ENCODE results near the gene HSD3B7.
A peak's percentile ranks its signal among the peaks of the same experiment; 100 is the strongest.

Gene HSD3B7

GRCh38 chr16:31023627-31024226 lies 38.7 kb downstream of the HSD3B7 start:
- H3K9ac ChIP-seq (ENCODE audit: low read depth in 1 of 2, low read length in 2 of 2): no peak overlapping the region
- H3K4me1 ChIP-seq (ENCODE audit: control insufficient read depth in 2 of 2, insufficient read depth in 2 of 2, low read length in 2 of 2): no peaks in the 10 kb centered on the region
- no peaks in the 10 kb centered on the region for H3K27me3 ChIP-seq (ENCODE audit: control insufficient read depth in 2 of 2, insufficient read depth in 2 of 2, low read length in 2 of 2)
- H3K4me3 ChIP-seq (ENCODE audit: low read length in 2 of 2): no peak overlapping the region
- no peaks in the 10 kb centered on the region for H3K36me3 ChIP-seq (ENCODE audit: control insufficient read depth in 2 of 2, insufficient read depth in 2 of 2, low read length in 2 of 2)
- no peak overlapping the region for H3K27ac ChIP-seq (ENCODE audit: low read depth in 2 of 2, low read length in 2 of 2)
- H3K9me3 ChIP-seq (ENCODE audit: control insufficient read depth in 2 of 2, low read length in 2 of 2): no peaks in the 10 kb centered on the region

GRCh38 chr16:31025339-31025738 lies 40.3 kb downstream of the HSD3B7 start:
- Histone ChIP-seq H3K27ac (ENCODE audit: low read depth in 2 of 2, low read length in 2 of 2) (no peak overlapping the region), H3K4me3 (ENCODE audit: low read length in 2 of 2) (no peak overlapping the region), H3K36me3 (ENCODE audit: control insufficient read depth in 2 of 2, insufficient read depth in 2 of 2, low read length in 2 of 2) (no peaks in the 10 kb centered on the region), H3K9ac (ENCODE audit: low read depth in 1 of 2, low read length in 2 of 2) (no peak overlapping the region), H3K27me3 (ENCODE audit: control insufficient read depth in 2 of 2, insufficient read depth in 2 of 2, low read length in 2 of 2) (no peaks in the 10 kb centered on the region), H3K9me3 (ENCODE audit: control insufficient read depth in 2 of 2, low read length in 2 of 2) (no peaks in the 10 kb centered on the region), H3K4me1 (ENCODE audit: control insufficient read depth in 2 of 2, insufficient read depth in 2 of 2, low read length in 2 of 2) (no peaks in the 10 kb centered on the region)

- Histone ChIP-seq H3K27ac (ENCODE audit: low read depth in 2 of 2, low read length in 2 of 2) (no peak overlapping the region), H3K27me3 (ENCODE audit: control insufficient read depth in 2 of 2, insufficient read depth in 2 of 2, low read length in 2 of 2) (no peaks in the 10 kb centered on the region), H3K9ac (ENCODE audit: low read depth in 1 of 2, low read length in 2 of 2) (no peak overlapping the region), H3K36me3 (ENCODE audit: control insufficient read depth in 2 of 2, insufficient read depth in 2 of 2, low read length in 2 of 2) (peaks cover 0 to under 1% of the 10 kb centered on the region in 2 donors), H3K4me1 (ENCODE audit: control insufficient read depth in 2 of 2, insufficient read depth in 2 of 2, low read length in 2 of 2) (peaks cover 8% of the 10 kb centered on the region in 2 donors), H3K4me3 (ENCODE audit: low read length in 2 of 2) (no peak overlapping the region), H3K9me3 (ENCODE audit: control insufficient read depth in 2 of 2, low read length in 2 of 2) (no peaks in the 10 kb centered on the region)
Observed at GRCh38 chr16:31029272-31029671, 44.3 kb downstream of the HSD3B7 start.

GRCh38 chr16:31031276-31031675 lies 46.3 kb downstream of the HSD3B7 start:
- no peak overlapping the region for H3K4me3 ChIP-seq (ENCODE audit: low read length in 2 of 2)
- H3K9me3 ChIP-seq (ENCODE audit: control insufficient read depth in 2 of 2, low read length in 2 of 2): no peaks in the 10 kb centered on the region
- peaks cover 12 to 14% of the 10 kb centered on the region in 2 donors for H3K4me1 ChIP-seq (ENCODE audit: control insufficient read depth in 2 of 2, insufficient read depth in 2 of 2, low read length in 2 of 2)
- H3K9ac ChIP-seq (ENCODE audit: low read depth in 1 of 2, low read length in 2 of 2): no peak overlapping the region
- no peak overlapping the region for H3K27ac ChIP-seq (ENCODE audit: low read depth in 2 of 2, low read length in 2 of 2)
- H3K27me3 ChIP-seq (ENCODE audit: control insufficient read depth in 2 of 2, insufficient read depth in 2 of 2, low read length in 2 of 2): no peaks in the 10 kb centered on the region
- H3K36me3 ChIP-seq (ENCODE audit: control insufficient read depth in 2 of 2, insufficient read depth in 2 of 2, low read length in 2 of 2): peaks cover 2 to 16% of the 10 kb centered on the region in 2 donors

GRCh38 chr16:31032736-31033708 lies 48.0 kb downstream of the HSD3B7 start, which contains the start of gene STX4:
Gene STX4, plus strand, starts transcription at chr16:31033558. Its CDS starts 248 bp downstream, at chr16:31033806.
- Histone ChIP-seq H3K9ac (ENCODE audit: low read depth in 1 of 2, low read length in 2 of 2) (peak within 1 kb of the TSS; percentile 89 to 93), H3K9me3 (ENCODE audit: control insufficient read depth in 2 of 2, low read length in 2 of 2) (no peaks in the 10 kb centered on the region), H3K27me3 (ENCODE audit: control insufficient read depth in 2 of 2, insufficient read depth in 2 of 2, low read length in 2 of 2) (no peaks in the 10 kb centered on the region), H3K4me3 (ENCODE audit: low read length in 2 of 2) (peak within 1 kb of the TSS; percentile 98 to 99), H3K36me3 (ENCODE audit: control insufficient read depth in 2 of 2, insufficient read depth in 2 of 2, low read length in 2 of 2) (peaks cover 10 to 24% of the 10 kb centered on the region in 2 donors), H3K4me1 (ENCODE audit: control insufficient read depth in 2 of 2, insufficient read depth in 2 of 2, low read length in 2 of 2) (peaks cover 12 to 18% of the 10 kb centered on the region in 2 donors), H3K27ac (ENCODE audit: low read depth in 2 of 2, low read length in 2 of 2) (peak within 1 kb of the TSS; percentile 93 to 95)

- peaks cover 19 to 33% of the 10 kb centered on the region in 2 donors for H3K36me3 ChIP-seq (ENCODE audit: control insufficient read depth in 2 of 2, insufficient read depth in 2 of 2, low read length in 2 of 2)
- H3K27me3 ChIP-seq (ENCODE audit: control insufficient read depth in 2 of 2, insufficient read depth in 2 of 2, low read length in 2 of 2): no peaks in the 10 kb centered on the region
- peak overlapping the region; percentile 93 to 95 for H3K27ac ChIP-seq (ENCODE audit: low read depth in 2 of 2, low read length in 2 of 2)
- no peaks in the 10 kb centered on the region for H3K9me3 ChIP-seq (ENCODE audit: control insufficient read depth in 2 of 2, low read length in 2 of 2)
- H3K4me3 ChIP-seq (ENCODE audit: low read length in 2 of 2): peak overlapping the region; percentile 98 to 99
- H3K9ac ChIP-seq (ENCODE audit: low read depth in 1 of 2, low read length in 2 of 2): peak overlapping the region; percentile 89 to 93
- peaks cover 12 to 18% of the 10 kb centered on the region in 2 donors for H3K4me1 ChIP-seq (ENCODE audit: control insufficient read depth in 2 of 2, insufficient read depth in 2 of 2, low read length in 2 of 2)
Observed at GRCh38 chr16:31033709-31034492, 48.9 kb downstream of the HSD3B7 start.

GRCh38 chr16:31036691-31037090 lies 51.7 kb downstream of the HSD3B7 start:
- Histone ChIP-seq H3K9me3 (ENCODE audit: control insufficient read depth in 2 of 2, low read length in 2 of 2) (no peaks in the 10 kb centered on the region), H3K36me3 (ENCODE audit: control insufficient read depth in 2 of 2, insufficient read depth in 2 of 2, low read length in 2 of 2) (peaks cover 30 to 49% of the 10 kb centered on the region in 2 donors), H3K9ac (ENCODE audit: low read depth in 1 of 2, low read length in 2 of 2) (no peak overlapping the region), H3K4me1 (ENCODE audit: control insufficient read depth in 2 of 2, insufficient read depth in 2 of 2, low read length in 2 of 2) (peaks cover 12 to 18% of the 10 kb centered on the region in 2 donors), H3K4me3 (ENCODE audit: low read length in 2 of 2) (no peak overlapping the region), H3K27ac (ENCODE audit: low read depth in 2 of 2, low read length in 2 of 2) (no peak overlapping the region), H3K27me3 (ENCODE audit: control insufficient read depth in 2 of 2, insufficient read depth in 2 of 2, low read length in 2 of 2) (no peaks in the 10 kb centered on the region)

All from mucosa of rectum (tissue), 2 donors.